ENCODE measurements around the gene GPC1.

GPC1 gene

GRCh38 chr2:240507060-240507777 lies 71.8 kb downstream of the GPC1 start:
- no peak for ATAC-seq
- no peak for TF ChIP-seq PATZ1 (CRISPR knock-in tag; IDR thresholded peaks at IDR 0.05; ENCODE audit: borderline replicate concordance)
- TF ChIP-seq POU6F1 (CRISPR knock-in tag; IDR thresholded peaks at IDR 0.05; ENCODE audit: borderline replicate concordance, low read depth), result no peak
- TF ChIP-seq, protein P1, sequence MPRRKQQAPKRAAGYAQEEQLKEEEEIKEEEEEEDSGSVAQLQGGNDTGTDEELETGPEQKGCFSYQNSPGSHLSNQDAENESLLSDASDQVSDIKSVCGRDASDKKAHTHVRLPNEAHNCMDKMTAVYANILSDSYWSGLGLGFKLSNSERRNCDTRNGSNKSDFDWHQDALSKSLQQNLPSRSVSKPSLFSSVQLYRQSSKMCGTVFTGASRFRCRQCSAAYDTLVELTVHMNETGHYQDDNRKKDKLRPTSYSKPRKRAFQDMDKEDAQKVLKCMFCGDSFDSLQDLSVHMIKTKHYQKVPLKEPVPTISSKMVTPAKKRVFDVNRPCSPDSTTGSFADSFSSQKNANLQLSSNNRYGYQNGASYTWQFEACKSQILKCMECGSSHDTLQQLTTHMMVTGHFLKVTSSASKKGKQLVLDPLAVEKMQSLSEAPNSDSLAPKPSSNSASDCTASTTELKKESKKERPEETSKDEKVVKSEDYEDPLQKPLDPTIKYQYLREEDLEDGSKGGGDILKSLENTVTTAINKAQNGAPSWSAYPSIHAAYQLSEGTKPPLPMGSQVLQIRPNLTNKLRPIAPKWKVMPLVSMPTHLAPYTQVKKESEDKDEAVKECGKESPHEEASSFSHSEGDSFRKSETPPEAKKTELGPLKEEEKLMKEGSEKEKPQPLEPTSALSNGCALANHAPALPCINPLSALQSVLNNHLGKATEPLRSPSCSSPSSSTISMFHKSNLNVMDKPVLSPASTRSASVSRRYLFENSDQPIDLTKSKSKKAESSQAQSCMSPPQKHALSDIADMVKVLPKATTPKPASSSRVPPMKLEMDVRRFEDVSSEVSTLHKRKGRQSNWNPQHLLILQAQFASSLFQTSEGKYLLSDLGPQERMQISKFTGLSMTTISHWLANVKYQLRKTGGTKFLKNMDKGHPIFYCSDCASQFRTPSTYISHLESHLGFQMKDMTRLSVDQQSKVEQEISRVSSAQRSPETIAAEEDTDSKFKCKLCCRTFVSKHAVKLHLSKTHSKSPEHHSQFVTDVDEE (CRISPR knock-in tag; IDR thresholded peaks at IDR 0.05), result no peak
- TF ChIP-seq, protein P2, sequence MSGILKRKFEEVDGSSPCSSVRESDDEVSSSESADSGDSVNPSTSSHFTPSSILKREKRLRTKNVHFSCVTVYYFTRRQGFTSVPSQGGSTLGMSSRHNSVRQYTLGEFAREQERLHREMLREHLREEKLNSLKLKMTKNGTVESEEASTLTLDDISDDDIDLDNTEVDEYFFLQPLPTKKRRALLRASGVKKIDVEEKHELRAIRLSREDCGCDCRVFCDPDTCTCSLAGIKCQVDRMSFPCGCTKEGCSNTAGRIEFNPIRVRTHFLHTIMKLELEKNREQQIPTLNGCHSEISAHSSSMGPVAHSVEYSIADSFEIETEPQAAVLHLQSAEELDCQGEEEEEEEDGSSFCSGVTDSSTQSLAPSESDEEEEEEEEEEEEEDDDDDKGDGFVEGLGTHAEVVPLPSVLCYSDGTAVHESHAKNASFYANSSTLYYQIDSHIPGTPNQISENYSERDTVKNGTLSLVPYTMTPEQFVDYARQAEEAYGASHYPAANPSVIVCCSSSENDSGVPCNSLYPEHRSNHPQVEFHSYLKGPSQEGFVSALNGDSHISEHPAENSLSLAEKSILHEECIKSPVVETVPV (CRISPR knock-in tag; IDR thresholded peaks at IDR 0.05), result no peak
- no peak for TF ChIP-seq ARNTL (CRISPR knock-in tag; IDR thresholded peaks at IDR 0.05; ENCODE audit: borderline replicate concordance, low read depth)
- TF ChIP-seq, protein P3, sequence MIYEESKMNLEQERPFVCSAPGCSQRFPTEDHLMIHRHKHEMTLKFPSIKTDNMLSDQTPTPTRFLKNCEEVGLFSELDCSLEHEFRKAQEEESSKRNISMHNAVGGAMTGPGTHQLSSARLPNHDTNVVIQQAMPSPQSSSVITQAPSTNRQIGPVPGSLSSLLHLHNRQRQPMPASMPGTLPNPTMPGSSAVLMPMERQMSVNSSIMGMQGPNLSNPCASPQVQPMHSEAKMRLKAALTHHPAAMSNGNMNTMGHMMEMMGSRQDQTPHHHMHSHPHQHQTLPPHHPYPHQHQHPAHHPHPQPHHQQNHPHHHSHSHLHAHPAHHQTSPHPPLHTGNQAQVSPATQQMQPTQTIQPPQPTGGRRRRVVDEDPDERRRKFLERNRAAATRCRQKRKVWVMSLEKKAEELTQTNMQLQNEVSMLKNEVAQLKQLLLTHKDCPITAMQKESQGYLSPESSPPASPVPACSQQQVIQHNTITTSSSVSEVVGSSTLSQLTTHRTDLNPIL (CRISPR knock-in tag; IDR thresholded peaks at IDR 0.05; ENCODE audit: low read depth), result no peak
- TF ChIP-seq TCF4 (CRISPR knock-in tag; IDR thresholded peaks at IDR 0.05; ENCODE audit: borderline replicate concordance), result no peak

DNA sequence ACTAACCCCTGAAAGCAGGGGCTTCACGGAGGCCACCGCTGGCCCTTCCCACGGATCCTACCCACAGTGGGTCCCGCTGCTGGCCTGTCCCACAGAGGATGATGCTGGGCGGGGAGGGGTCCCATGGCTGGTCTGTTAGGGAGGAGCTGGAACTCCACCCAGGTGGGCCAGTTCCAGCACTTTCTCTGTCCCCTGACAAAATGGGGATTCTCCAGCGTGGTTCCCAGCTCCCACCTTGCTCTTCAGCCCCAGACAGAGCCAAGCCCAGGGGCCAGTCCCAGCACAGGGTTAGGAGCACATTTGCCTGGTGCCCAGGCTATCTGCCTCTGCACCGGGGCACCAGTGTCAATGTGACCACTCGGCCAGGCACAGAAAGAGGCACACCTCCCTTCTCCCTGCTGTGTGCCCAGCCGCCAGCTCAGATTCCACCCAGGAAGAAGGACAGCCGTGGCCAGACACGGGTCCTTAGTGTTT lies 72.4 kb downstream of the GPC1 start:
- TF ChIP-seq ZNF8 (CRISPR knock-in tag; IDR thresholded peaks at IDR 0.05), result no peak
- no peak for TF ChIP-seq GLIS3 (CRISPR knock-in tag; IDR thresholded peaks at IDR 0.05)
- TF ChIP-seq ZFP30 (CRISPR knock-in tag; IDR thresholded peaks at IDR 0.05), result no peak
- no peak for TF ChIP-seq PATZ1 (CRISPR knock-in tag; IDR thresholded peaks at IDR 0.05; ENCODE audit: borderline replicate concordance)
- no peak for TF ChIP-seq ARNTL (CRISPR knock-in tag; IDR thresholded peaks at IDR 0.05; ENCODE audit: borderline replicate concordance, low read depth)
- TF ChIP-seq, protein P2 (CRISPR knock-in tag; IDR thresholded peaks at IDR 0.05), result no peak
- no peak for TF ChIP-seq ISL1 (CRISPR knock-in tag; IDR thresholded peaks at IDR 0.05)
- no peak for TF ChIP-seq RARB (CRISPR knock-in tag; IDR thresholded peaks at IDR 0.05)
- TF ChIP-seq, protein P3 (CRISPR knock-in tag; IDR thresholded peaks at IDR 0.05; ENCODE audit: low read depth), result no peak
- TF ChIP-seq ESRRG (CRISPR knock-in tag; IDR thresholded peaks at IDR 0.05), result no peak
- TF ChIP-seq OSR1 (CRISPR knock-in tag; IDR thresholded peaks at IDR 0.05), result no peak
- TF ChIP-seq ZC3H10 (CRISPR knock-in tag; IDR thresholded peaks at IDR 0.05), result no peak
- TF ChIP-seq SNAI2 (CRISPR knock-in tag; IDR thresholded peaks at IDR 0.05), result no peak
- ATAC-seq, result no peak
